DMS114 treated with DMSO at 0.1 percent for 48 hours (cell line): ENCODE results near the gene SLC49A4.

Source experiments
- DNase-seq: peaks from one replicate; lab custom pipeline; 2025; ENCODE audit not compliant: unreplicated experiment; lab: John Stamatoyannopoulos, UW

Gene SLC49A4

DNA sequence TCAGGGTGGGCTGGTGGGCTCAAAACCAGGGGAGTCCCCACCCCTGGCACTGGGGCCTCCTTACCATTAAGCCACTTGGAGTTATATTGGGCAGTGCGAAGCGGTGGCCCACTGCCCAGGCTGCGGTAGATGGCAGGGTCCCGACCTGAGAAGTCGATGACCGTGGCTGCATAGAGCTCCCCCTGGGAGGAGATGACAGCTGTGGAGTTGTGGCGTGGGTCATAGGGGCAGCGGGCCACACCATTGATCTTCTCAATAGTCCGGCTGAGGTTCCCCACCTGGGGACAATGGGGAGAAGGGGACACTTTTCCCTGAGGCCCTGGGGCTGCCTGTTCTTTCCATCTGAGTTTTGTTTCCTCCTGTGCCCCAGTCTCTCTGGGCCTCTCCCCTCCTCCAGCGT is 132.9 kb downstream of the SLC49A4 start:
- DNase-seq, result no peak

DNA sequence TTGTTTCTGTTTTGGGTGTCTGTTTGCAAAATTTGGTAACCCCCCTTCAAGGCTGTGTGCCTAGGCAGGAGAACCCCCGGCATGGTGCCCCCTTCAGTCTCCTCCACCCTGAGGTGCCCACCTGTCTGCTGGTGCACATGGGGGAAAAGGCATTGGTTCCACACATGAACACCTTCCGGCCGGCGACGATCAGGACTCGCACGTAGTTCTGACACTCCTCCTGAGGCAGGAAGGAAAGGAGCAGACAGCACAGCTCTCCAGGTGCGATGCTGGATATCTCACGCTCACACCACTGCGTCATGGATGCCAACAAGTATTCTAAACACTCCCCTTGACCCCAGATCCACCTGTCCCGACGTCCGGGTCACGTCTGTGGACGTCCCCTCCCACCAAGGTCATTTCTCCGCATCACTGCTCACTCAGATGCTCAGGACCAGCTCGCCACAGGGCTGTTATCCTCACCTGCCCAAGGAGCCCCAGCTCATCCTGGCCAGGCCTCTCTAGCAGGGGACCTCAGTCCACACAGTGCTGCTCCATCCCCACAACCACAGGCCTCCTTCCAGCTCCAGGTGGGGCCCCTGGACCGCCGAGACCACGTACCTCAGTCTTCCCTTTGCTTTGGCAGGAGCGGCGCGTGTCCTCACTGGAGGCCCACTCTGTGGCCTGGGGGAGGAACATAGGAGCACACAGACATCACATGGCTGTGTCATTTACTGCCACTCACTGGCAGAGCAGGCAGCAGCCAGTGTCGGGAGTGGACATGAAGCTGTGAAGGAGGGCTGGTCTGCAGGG is 133.7 kb downstream of the SLC49A4 start:
- no peak for DNase-seq

- no peak for DNase-seq
Measured at GRCh38 chr3:122929188-122930062, 134.6 kb downstream of the SLC49A4 start.

DNA sequence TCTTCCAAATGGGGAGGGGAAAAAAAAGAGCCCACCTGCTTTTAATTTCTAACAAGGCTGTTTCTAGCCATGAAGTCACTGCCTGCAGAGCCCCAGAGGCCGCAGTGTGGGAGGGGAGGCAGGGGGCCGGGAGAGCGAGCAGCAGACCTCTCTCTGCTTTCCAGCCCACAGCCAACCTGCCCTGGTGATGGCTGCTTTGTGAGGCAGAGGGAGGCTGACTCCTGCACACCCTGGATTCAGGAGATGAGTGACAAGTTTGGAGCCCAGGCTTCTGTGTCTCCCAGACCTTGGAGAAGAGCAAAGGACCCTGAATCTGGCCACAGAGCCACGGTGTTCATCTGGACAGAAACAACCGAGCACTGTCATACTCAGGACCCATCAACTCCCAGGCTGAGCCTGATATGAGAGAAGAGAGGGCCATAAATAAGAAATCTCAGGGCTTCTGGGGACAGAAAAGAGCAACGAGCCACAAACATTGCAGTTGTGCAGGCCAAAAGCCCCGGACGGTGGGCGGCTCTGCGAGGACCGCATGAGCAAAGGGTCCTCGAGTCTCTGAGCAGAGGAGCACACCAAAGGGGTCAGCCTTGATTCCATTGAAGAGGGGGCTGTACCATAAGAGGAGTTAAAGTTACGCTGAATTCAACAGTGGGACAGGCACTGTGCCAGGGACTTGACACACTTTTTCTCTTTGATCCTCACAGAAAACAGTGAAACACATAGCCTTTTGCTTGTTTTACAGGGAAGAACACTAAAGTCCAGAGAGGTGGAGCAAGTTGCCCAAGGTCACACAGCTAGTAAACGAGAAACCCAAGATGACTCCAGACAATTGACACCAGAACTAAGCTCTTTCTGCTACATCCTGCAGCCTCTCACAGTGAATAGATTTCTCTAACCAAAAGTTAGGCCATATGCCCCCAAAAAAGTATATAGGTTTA is 135.5 kb downstream of the SLC49A4 start:
- DNase-seq, result no peak
